HG03045 (cell line): Measurements from ENCODE around the gene CAPRIN1.
"Not testable (repeated sequence)": the region's sequence is repeated elsewhere in the genome, so short reads cannot be mapped to it uniquely, and the experiment has no call there.

Experiments used
- ATAC-seq: cut with Tn5 transposase; IDR thresholded peaks from one replicate; pipeline ENCODE4 v1.9.1; 2021; ENCODE audit warnings: mild to moderate bottlenecking, moderate library complexity; ENCODE audit not compliant: unreplicated experiment

The CAPRIN1 gene

GRCh38 chr11:34050581-34051348 lies 766 bp upstream of the CAPRIN1 start:
- no peak for ATAC-seq

DNA sequence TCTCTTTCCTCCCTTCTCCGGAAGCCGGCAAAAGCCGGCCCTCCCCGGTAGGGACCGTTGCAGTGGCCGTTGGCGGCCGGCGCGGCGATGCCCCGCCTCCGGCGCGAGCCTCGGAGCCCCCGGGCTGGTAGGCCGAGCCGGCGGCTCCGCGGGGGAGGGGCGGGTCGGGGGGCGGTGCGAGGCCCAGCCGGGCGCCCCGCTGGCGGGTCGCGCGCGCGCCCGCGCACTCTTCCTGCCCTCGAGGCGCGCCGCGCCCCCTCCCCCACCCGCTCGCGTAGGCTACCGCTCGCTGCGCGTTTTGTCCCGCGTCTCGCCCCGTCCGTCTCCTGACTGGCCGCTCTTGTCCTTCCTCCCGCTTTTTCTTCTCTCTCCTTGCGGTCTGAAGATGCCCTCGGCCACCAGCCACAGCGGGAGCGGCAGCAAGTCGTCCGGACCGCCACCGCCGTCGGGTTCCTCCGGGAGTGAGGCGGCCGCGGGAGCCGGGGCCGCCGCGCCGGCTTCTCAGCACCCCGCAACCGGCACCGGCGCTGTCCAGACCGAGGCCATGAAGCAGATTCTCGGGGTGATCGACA lies 591 bp downstream of the CAPRIN1 start:
- ATAC-seq = peak; percentile 67

DNA sequence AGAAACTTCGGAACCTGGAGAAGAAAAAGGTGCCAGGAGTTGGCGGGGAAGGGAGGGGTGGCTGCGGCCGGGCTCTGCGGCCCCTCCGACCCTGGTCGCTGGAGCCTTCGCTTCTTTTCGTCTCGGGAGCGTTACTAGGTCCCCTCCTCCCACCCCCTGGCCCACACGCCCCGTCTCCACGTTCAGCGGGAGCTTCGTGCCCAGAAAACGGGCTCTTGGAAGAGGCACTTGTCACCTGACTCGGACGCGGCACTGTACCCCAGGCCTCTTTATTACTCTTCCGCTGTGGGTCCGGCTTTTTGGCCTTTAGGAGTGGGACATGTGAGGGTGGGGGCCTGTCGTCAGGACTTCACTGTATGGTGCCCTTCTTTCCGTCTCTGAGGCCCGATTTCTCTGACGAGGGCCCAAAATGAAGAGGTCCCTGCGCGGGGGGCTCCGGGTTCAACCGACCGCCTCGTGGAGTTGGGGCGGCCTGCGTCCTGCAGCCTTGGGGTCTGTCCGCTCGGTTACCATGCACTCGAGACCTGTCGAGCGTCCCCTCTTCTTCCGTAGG lies 1.2 kb downstream of the CAPRIN1 start:
- no peak for ATAC-seq

DNA sequence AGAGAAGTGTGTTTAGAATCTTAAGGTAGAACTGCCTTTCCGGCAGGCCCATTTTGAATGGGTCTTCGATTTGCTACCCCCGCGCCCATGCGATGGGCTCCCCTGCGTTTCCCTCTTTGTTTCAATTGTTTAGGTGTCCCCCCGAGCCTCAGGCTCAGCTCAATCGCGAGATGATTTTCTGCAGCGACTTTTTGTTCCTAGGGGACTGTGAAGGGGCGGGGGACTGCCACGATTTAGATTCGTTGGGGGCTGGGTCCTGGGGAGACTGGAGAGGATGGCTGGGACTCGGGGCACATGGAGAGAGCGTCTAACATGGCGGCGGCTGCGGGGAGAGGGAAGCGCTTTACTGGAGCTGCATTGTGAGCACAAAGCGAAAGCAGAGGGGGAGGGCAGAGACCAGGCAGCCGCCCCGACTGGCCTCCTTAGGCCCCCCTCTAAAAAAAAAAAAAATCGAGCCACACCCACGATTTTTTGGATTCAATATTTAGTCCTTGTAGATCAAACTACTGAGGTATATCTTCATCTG lies 1.7 kb downstream of the CAPRIN1 start:
- ATAC-seq = peak; percentile 35

DNA sequence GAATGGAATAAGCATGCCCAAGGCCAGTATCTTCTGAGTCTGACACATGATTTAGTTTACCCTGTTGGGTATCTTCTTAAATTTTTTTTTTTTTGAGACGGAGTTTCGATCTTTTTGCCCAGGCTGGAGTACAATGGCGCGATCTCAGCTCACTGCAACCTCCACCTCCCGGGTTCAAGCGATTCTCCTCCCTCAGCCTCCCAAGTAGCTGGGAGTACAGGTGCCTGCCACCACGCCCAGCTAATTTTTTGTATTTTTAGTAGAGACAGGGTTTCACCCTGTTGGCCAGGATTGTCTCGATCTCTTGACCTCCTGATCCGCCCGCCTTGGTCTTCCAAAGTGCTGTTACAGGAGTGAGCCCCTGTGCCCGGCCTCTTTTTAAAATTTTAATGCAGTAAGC lies 2.8 kb downstream of the CAPRIN1 start:
- not testable (repeated sequence) for ATAC-seq

GRCh38 chr11:34055218-34056000 lies 3.9 kb downstream of the CAPRIN1 start:
- ATAC-seq = no peak

- no peak for ATAC-seq
Observed at GRCh38 chr11:34056672-34057071, 5.1 kb downstream of the CAPRIN1 start.

GRCh38 chr11:34063061-34063795 lies 11.7 kb downstream of the CAPRIN1 start:
- no peak for ATAC-seq

GRCh38 chr11:34064291-34064690 lies 12.8 kb downstream of the CAPRIN1 start:
- ATAC-seq = no peak

- no peak for ATAC-seq
Observed at GRCh38 chr11:34065505-34066203, 14.1 kb downstream of the CAPRIN1 start.

DNA sequence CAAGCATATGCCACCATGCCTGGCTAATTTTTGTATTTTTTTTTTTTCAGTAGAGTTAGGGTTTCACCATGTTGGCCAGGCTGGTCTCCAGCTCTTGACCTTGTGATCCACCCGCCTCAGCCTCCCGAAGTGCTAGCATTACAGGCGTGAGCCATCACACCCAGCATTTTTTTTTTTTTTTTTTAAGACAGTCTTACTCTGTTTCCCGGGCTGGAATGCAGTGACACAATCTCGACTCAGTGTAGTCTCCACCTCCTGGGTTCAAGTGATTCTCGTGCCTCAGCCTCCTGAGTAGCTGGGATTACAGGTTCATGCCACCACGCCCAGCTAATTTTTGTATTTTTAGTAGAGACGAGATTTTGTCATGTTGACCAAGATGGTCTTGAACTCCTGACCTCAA lies 15.2 kb downstream of the CAPRIN1 start:
- not testable (repeated sequence) for ATAC-seq

- ATAC-seq = no peak
Observed at GRCh38 chr11:34067383-34068065, 16.0 kb downstream of the CAPRIN1 start.

- no peak for ATAC-seq
Observed at GRCh38 chr11:34068111-34068510, 16.6 kb downstream of the CAPRIN1 start.

GRCh38 chr11:34071306-34071705 lies 19.8 kb downstream of the CAPRIN1 start:
- ATAC-seq = not testable (repeated sequence)

GRCh38 chr11:34072041-34072440 lies 20.5 kb downstream of the CAPRIN1 start:
- ATAC-seq = no peak

GRCh38 chr11:34072832-34073231 lies 21.3 kb downstream of the CAPRIN1 start:
- ATAC-seq = no peak

DNA sequence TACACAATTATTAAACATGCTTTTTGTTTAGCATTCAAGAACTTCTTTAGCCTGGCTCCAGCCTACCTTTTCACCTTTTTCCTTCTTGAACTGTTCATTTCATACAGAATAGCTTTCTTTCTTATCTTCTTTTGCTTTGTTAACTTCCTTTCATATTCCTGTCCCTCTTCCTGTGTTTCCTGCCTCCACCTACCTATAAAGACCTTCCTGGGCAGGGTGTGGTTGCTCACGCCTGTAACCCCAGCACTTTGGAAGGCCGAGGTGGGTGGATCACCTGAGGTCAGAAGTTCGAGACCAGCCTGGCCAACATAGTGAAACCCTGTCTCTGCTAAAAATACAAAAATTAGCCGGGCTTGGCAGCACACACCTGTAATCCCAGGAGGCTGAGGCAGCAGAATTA lies 22.9 kb downstream of the CAPRIN1 start:
- ATAC-seq = no peak

- ATAC-seq = no peak
Observed at GRCh38 chr11:34075178-34075820, 23.8 kb downstream of the CAPRIN1 start.

DNA sequence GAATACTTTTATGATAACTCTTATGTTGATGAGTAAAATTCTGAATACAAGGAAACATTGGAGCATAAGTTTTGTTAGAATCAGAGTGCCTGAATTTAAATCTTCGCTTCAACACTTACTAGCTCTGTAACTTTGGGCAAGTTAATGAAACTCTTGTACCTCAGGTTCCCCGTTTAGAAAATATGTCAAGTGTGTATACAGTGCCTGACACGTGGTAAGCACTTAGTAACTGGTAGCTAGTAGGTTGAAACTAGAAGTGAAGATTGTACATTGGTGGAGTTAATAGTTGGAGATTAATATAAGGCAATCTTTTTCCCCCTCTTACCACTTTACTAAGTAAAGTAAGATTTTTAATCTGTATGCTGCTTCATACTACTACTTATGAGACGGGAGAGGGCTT lies 29.1 kb downstream of the CAPRIN1 start:
- no peak for ATAC-seq
